Mesothelial cell of epicardium (in vitro differentiated cells): ENCODE measurements around the gene GFRA1. TPM values are rescaled to one million over a fixed set of nuclear protein-coding genes. Genes with fewer than 3 reads are reported as not detected.
A peak's percentile ranks its signal among the peaks of the same experiment; 100 is the strongest.

Experiments
- DNase-seq, 2 experiments: peaks; one replicate each; pipeline ENCODE4 v3.0.0; 2021; ENCODE audit warnings: low spot score in 2 of 2; ENCODE audit not compliant: unreplicated experiment in 2 of 2
- H3K27ac Mint-ChIP-seq: 2 replicates; pipeline ENCODE4 v1.8.0; 2021; ENCODE audit warnings: mixed read lengths
- H3K27me3 Mint-ChIP-seq: 2 replicates; pipeline ENCODE4 v1.8.0; 2021; ENCODE audit warnings: low read depth, mixed read lengths
- H3K36me3 Mint-ChIP-seq: 2 replicates; pipeline ENCODE4 v1.8.0; 2021; ENCODE audit warnings: mixed read lengths
- H3K4me1 Mint-ChIP-seq: 2 replicates; pipeline ENCODE4 v1.8.0; 2021; ENCODE audit warnings: mixed read lengths
- H3K4me3 Mint-ChIP-seq: 2 replicates; pipeline ENCODE4 v1.8.0; 2021; ENCODE audit warnings: mild to moderate bottlenecking, moderate library complexity, mixed read lengths
- H3K9me3 Mint-ChIP-seq: 2 replicates; pipeline ENCODE4 v1.8.0; 2021; ENCODE audit warnings: mixed read lengths
- CTCF ChIP-seq: fragments of 200-600 bp; sonication (generic); IDR thresholded peaks from one replicate; pipeline ENCODE4 v1.5.0; 2021; ENCODE audit warnings: antibody characterized with exemption; ENCODE audit not compliant: unreplicated experiment
- total RNA-seq: library from RNA; stranded (reverse); gene quantifications from 3 replicates; pipeline ENCODE4 v1.2.1, GENCODE V29; 2021

Gene GFRA1
- total RNA-seq, 1 donor from 2014 or later: 40.8 TPM

GRCh38 chr10:116060864-116061263 is 212.1 kb downstream of the GFRA1 start:
- Mint-ChIP-seq H3K4me1 (peaks cover 29% of the 10 kb centered on the region), H3K4me3 (no peak overlapping the region), H3K36me3 (no peaks in the 10 kb centered on the region), H3K27me3 (no peaks in the 10 kb centered on the region), H3K27ac (no peak overlapping the region), H3K9me3 (no peaks in the 10 kb centered on the region)
- TF ChIP-seq CTCF: no peak
- peak in 1 of 2 experiments; percentile 10 for DNase-seq

- H3K27ac Mint-ChIP-seq: no peak overlapping the region
- no peaks in the 10 kb centered on the region for H3K27me3 Mint-ChIP-seq
- no peaks in the 10 kb centered on the region for H3K36me3 Mint-ChIP-seq
- H3K4me1 Mint-ChIP-seq: peaks cover 41% of the 10 kb centered on the region
- no peak for DNase-seq
- no peak overlapping the region for H3K4me3 Mint-ChIP-seq
- H3K9me3 Mint-ChIP-seq: no peaks in the 10 kb centered on the region
- TF ChIP-seq CTCF: no peak
These were observed 213.7 kb downstream of the GFRA1 start for GRCh38 chr10:116059320-116059719.

- no peaks in the 10 kb centered on the region for H3K9me3 Mint-ChIP-seq
- no peak for DNase-seq
- peaks cover 33% of the 10 kb centered on the region for H3K4me1 Mint-ChIP-seq
- TF ChIP-seq CTCF: no peak
- H3K27me3 Mint-ChIP-seq: no peaks in the 10 kb centered on the region
- H3K4me3 Mint-ChIP-seq: no peak overlapping the region
- no peak overlapping the region for H3K27ac Mint-ChIP-seq
- H3K36me3 Mint-ChIP-seq: no peaks in the 10 kb centered on the region
These were observed 216.3 kb downstream of the GFRA1 start for GRCh38 chr10:116056445-116057293.

GRCh38 chr10:116055917-116056252 is 217.1 kb downstream of the GFRA1 start:
- Mint-ChIP-seq H3K27me3 (no peaks in the 10 kb centered on the region), H3K27ac (peak overlapping the region; percentile 13), H3K4me3 (no peak overlapping the region), H3K36me3 (no peaks in the 10 kb centered on the region), H3K9me3 (no peaks in the 10 kb centered on the region), H3K4me1 (peaks cover 26% of the 10 kb centered on the region)
- DNase-seq: no peak
- TF ChIP-seq CTCF: no peak

GRCh38 chr10:116055252-116055916 is 217.6 kb downstream of the GFRA1 start:
- no peak overlapping the region for H3K4me3 Mint-ChIP-seq
- TF ChIP-seq CTCF: no peak
- H3K27me3 Mint-ChIP-seq: no peaks in the 10 kb centered on the region
- no peaks in the 10 kb centered on the region for H3K36me3 Mint-ChIP-seq
- H3K27ac Mint-ChIP-seq: peak overlapping the region; percentile 13
- H3K9me3 Mint-ChIP-seq: no peaks in the 10 kb centered on the region
- H3K4me1 Mint-ChIP-seq: peaks cover 21% of the 10 kb centered on the region
- DNase-seq: no peak
